ENCODE results near the gene OSBPL8. TPM values are rescaled to one million over a fixed set of nuclear protein-coding genes. Genes with fewer than 3 reads are reported as not detected.

Gene OSBPL8
- total and polyA plus RNA-seq, 2 of the 8 experiments (the other 6 are each of a cell fraction or from before 2014, with no cell fraction given) = 10.9 to 81.1 TPM

DNA sequence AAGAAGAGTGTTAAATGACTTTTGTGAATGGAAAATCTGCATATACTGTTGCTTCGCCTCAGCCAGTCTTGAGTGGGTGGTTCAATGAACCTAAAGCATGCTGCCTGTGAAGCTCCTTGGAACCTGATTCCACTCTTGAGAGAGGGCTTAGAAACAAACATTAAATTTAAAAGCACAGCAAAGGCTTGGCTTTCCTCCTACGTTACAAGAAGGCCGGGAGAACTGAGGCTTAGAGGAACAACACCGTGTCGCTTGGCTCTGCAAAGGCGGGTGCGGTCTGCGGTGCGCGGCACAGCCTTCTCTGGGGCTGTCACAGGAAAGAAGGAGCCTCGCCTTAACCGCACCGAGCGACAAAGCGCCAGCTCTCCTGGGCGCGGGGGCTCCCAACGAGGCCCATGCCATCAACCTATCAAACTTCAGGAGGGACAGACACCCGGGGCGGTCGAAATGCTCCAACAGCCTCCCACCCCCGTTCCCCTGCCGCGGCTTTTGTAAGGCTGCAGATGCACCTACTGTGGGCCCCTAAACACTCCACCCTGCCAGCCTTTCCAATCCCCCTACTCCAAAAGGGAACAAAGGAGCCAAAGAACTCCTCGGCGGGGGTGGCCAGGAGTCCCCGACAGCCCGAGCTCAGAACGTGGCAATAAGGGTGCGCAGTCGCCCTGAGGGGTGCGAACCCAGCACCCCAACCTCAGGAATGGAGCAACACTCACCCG lies 729 bp downstream of the OSBPL8 start (continued):
- TF ChIP-seq RXRA (IDR thresholded peaks at IDR 0.05; ENCODE audit: insufficient read depth, low read depth, low read length) (no peak), RFX5 (IDR thresholded peaks at IDR 0.05; ENCODE audit: borderline replicate concordance, low read depth, low read length) (no peak), SP2 (IDR thresholded peaks at IDR 0.05; ENCODE audit: low read length) (no peak), HDAC2 (IDR thresholded peaks at IDR 0.05; ENCODE audit: borderline replicate concordance in 1 of 2, low read depth in 2 of 2, low read length in 2 of 2) (no peak), BACH1 (IDR thresholded peaks at IDR 0.05; ENCODE audit: low read length) (no peak), BCL11A (IDR thresholded peaks at IDR 0.05; ENCODE audit: low read depth in 2 of 2, low read length in 2 of 2) (no peak), EGR1 (IDR thresholded peaks at IDR 0.05; ENCODE audit: borderline replicate concordance, low read depth, low read length) (no peak), POLR2AphosphoS5 (IDR thresholded peaks at IDR 0.05; ENCODE audit: low read depth, low read length) (peak; percentile 22; the same call in 1 of the 2 replicates), NANOG (IDR thresholded peaks at IDR 0.05; ENCODE audit: insufficient read depth, low read depth, low read length, poor library complexity, severe bottlenecking) (no peak), FOSL1 (IDR thresholded peaks at IDR 0.05; ENCODE audit: insufficient read depth, low read depth, low read length) (no peak), JUND (IDR thresholded peaks at IDR 0.05; ENCODE audit: low read length) (no peak), CBX5 (IDR thresholded peaks at IDR 0.05; ENCODE audit: low read depth, low read length) (no peak), CBX8 (IDR thresholded peaks at IDR 0.05; ENCODE audit: borderline replicate concordance, low read depth, low read length) (no peak), TBP (IDR thresholded peaks at IDR 0.05; ENCODE audit: low read depth, low read length) (no peak; the same call in 1 of the 2 replicates), KDM4A (IDR thresholded peaks at IDR 0.05; ENCODE audit: low read depth, low read length, severe bottlenecking) (peak; percentile 10)
- TF ChIP-seq, protein P1, sequence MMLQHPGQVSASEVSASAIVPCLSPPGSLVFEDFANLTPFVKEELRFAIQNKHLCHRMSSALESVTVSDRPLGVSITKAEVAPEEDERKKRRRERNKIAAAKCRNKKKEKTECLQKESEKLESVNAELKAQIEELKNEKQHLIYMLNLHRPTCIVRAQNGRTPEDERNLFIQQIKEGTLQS (IDR thresholded peaks at IDR 0.05; ENCODE audit: insufficient read depth, low read depth, low read length) = no peak
- TF ChIP-seq, protein P2, sequence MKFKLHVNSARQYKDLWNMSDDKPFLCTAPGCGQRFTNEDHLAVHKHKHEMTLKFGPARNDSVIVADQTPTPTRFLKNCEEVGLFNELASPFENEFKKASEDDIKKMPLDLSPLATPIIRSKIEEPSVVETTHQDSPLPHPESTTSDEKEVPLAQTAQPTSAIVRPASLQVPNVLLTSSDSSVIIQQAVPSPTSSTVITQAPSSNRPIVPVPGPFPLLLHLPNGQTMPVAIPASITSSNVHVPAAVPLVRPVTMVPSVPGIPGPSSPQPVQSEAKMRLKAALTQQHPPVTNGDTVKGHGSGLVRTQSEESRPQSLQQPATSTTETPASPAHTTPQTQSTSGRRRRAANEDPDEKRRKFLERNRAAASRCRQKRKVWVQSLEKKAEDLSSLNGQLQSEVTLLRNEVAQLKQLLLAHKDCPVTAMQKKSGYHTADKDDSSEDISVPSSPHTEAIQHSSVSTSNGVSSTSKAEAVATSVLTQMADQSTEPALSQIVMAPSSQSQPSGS (IDR thresholded peaks at IDR 0.05; ENCODE audit: low read length) = no peak

All from H1 (cell line).